Fibroblast of the aortic adventitia (primary cell): ENCODE results near the gene DTD2. TPM values are rescaled to one million over a fixed set of nuclear protein-coding genes. Genes with fewer than 3 reads are reported as not detected.

Source experiments
- DNase-seq: peaks from one replicate; pipeline ENCODE4 v3.0.0-alpha.2; 2010; ENCODE audit warnings: low read depth
- H3K4me3 ChIP-seq: 2 replicates; pipeline ENCODE4 v1.5.1; 2011; ENCODE audit warnings: low read depth, mild to moderate bottlenecking, control low read depth, low read length, moderate library complexity
- total RNA-seq: library from RNA; depleted of rRNA; stranded (reverse); fragments of >200 nt; gene quantifications from 2 replicates; pipeline ENCODE4 v1.2.3, GENCODE V29; 2012; ENCODE audit warnings: low replicate concordance
- TF ChIP-seq, protein P1 (sequence below): IDR thresholded peaks from 2 replicates; pipeline ENCODE4 v1.5.1; 2011; ENCODE audit warnings: mild to moderate bottlenecking, low read length, control low read depth, inconsistent platforms; ENCODE audit not compliant: insufficient read depth

Gene DTD2
- total RNA-seq, 1 donor, result 44.6 TPM

GRCh38 chr14:31419967-31420318, 37.4 kb downstream of the DTD2 start:
- DNase-seq, result peak; percentile 52
- peak overlapping the region; percentile 98 for H3K4me3 ChIP-seq
- TF ChIP-seq, protein P1, sequence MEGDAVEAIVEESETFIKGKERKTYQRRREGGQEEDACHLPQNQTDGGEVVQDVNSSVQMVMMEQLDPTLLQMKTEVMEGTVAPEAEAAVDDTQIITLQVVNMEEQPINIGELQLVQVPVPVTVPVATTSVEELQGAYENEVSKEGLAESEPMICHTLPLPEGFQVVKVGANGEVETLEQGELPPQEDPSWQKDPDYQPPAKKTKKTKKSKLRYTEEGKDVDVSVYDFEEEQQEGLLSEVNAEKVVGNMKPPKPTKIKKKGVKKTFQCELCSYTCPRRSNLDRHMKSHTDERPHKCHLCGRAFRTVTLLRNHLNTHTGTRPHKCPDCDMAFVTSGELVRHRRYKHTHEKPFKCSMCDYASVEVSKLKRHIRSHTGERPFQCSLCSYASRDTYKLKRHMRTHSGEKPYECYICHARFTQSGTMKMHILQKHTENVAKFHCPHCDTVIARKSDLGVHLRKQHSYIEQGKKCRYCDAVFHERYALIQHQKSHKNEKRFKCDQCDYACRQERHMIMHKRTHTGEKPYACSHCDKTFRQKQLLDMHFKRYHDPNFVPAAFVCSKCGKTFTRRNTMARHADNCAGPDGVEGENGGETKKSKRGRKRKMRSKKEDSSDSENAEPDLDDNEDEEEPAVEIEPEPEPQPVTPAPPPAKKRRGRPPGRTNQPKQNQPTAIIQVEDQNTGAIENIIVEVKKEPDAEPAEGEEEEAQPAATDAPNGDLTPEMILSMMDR, result no peak

- peak overlapping the region; percentile 98 for H3K4me3 ChIP-seq
- TF ChIP-seq, protein P1, result no peak
- DNase-seq, result peak; percentile 32
These were observed 37.9 kb downstream of the DTD2 start for GRCh38 chr14:31419179-31419966.

DNA sequence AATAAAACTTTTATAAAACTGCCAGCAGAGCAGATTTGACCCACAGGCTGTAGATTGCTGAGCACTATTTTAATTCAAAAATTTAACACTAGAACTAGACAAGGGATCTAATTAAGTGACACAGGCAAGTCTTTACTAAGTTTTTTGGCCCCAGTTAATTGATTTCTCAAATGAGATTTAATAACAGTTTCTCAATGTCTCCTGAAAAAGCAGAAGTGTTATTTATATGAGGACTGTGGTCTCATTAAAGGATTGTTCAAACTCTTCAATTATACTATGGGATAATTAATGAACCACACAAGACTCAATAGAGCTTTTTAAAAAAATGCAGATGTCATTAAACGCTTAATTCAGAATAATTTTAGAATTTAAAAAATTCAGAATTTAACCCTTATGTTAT, 38.9 kb downstream of the DTD2 start:
- DNase-seq, result no peak
- peak overlapping the region; percentile 40 for H3K4me3 ChIP-seq
- TF ChIP-seq, protein P1, result no peak

DNA sequence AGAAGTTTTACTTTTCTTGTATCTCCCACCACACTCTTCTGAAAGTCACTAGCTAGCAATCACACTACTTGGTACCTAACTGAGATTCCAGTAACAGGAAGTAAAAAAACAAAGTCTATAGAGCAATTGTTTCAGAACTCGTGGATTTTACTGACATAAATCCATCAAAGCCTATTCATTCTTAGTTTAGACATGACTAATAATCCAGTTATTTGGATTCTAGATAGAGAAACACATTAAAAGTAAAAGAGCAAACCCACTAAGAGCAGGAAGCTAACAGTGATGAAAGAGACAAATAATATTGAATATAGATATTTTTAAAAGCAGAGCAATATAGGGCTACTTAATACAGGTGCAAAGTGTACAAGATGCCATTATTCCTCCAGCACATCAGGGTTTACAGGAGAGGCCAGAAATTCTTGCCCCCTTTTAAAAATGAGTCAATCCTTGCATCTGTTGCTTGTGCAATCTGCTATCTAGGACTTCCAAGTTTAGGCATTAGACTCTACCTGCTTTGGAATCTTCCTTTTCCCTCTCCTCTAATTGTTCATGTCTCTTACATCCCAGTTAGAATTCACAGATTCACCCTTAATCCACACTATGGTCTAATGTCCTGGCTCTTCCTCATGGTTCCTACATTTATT, 43.0 kb downstream of the DTD2 start:
- TF ChIP-seq, protein P1, result no peak
- H3K4me3 ChIP-seq, result no peak overlapping the region
- peak; percentile 28 for DNase-seq

DNA sequence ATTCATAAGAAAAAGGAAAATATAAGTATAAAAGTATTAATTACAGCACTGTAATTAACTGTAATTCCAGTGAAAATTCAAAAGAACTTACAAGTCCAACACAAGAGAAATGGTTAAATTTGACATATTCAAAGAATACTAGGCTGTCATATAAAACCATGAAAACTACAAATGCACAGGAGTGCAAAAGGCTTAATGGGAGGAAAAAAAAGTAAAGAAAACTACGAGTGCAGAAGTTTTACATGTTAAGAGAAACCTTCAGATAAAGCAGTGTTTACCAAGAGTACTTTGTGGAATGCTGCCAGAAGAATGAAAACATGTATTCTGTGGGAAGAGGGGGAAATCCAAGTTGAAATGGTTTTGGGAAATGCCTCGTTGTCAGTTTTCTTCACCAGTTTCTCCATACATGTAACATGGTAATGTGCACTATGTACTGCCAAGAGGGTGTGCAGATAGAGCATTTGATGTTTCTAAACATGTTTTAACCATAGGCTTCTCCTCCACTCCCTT, 46.0 kb downstream of the DTD2 start:
- no peak overlapping the region for H3K4me3 ChIP-seq
- peak; percentile 77 for DNase-seq
- TF ChIP-seq, protein P1, result no peak

DNA sequence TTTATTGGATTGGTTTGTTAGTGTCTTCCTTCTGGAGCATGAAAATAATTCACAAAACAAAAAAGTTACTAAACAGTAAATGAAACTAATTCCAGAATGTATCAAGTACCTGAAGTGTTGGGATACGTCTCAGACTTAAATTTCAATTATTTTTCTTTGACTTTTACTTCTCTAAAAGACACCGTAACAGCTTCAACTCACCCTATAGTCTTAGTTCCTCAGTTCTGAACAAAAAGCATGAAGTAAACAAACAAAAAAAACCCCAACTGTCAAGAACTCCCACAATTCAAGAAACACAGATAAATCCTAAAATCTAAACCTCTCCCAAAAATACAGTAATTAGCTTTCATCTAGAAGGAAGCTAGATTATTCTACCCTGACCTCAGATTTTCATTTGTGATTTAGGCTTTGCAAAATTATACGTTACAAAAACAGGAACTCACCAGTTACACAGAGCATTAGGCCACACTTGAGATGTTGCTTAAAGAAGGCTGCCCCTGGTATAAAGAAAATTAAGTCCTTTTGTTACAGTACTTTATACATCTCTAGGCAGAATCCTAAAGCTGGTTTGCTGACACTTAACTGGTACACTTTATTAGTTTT, 47.2 kb downstream of the DTD2 start:
- DNase-seq, result no peak
- TF ChIP-seq, protein P1, result no peak
- H3K4me3 ChIP-seq, result no peak overlapping the region
